Vagina (tissue), 2 donors: Measurements from ENCODE around the gene TP53I13. TPM values are rescaled to one million over a fixed set of nuclear protein-coding genes. Genes with fewer than 3 reads are reported as not detected.

Experiments used
- DNase-seq, 2 donors: peaks; one replicate each; pipeline ENCODE4 v3.0.0-alpha.2; 2017; ENCODE audit errors: extremely low spot score in 2 of 2
- H3K27ac ChIP-seq: fragments of 200-600 bp; sonication (generic); one replicate; pipeline ENCODE4 v1.5.1; 2019
- H3K27me3 ChIP-seq: fragments of 200-600 bp; sonication (generic); one replicate; pipeline ENCODE4 v1.5.1; 2019
- H3K36me3 ChIP-seq, 2 donors: fragments of 200-600 bp; sonication (generic); one replicate each; pipeline ENCODE4 v1.5.1; 2017 to 2019
- H3K4me1 ChIP-seq: fragments of 200-600 bp; sonication (generic); one replicate; pipeline ENCODE4 v1.5.1; 2019
- H3K4me3 ChIP-seq, 2 donors: fragments of 200-600 bp; sonication (generic); 1 replicate in 1 of 2; 2 replicates in 1 of 2; pipeline ENCODE4 v1.5.1; 2016 to 2019
- H3K9me3 ChIP-seq: fragments of 200-600 bp; sonication (generic); one replicate; pipeline ENCODE4 v1.5.1; 2019
- POLR2A ChIP-seq, 2 donors: fragments of 450-650 bp; IDR thresholded peaks; one replicate each; pipeline ENCODE4 v1.6.1; 2017; ENCODE audit warnings: antibody characterized with exemption in 2 of 2, mild to moderate bottlenecking in 2 of 2, moderate library complexity in 2 of 2
- POLR2AphosphoS5 ChIP-seq, 2 donors: sonication (generic); formaldehyde crosslinking; IDR thresholded peaks; one replicate each; pipeline ENCODE4 v1.9.0; 2017; ENCODE audit warnings: antibody characterized with exemption in 2 of 2, mild to moderate bottlenecking in 2 of 2, low read depth in 1 of 2; ENCODE audit not compliant: insufficient read depth in 1 of 2
- intact Hi-C: fragments of 100-400 bp; cut with DNase I; formaldehyde crosslinking; loops from one replicate; pipeline ENCODE4 v1.15.1; 2023
- total RNA-seq: library from RNA; depleted of rRNA; stranded (reverse); fragments of >200 nt; gene quantifications from one replicate; pipeline ENCODE4 v1.2.3, GENCODE V29; 2016
- TF ChIP-seq, protein P1 (sequence below), 3 experiments: fragments of 450-650 bp in 2 of 3; fragments of 200-600 bp in 1 of 3; sonication (generic) in 1 of 3; IDR thresholded peaks; one replicate each; pipeline ENCODE4 v1.5.1; 2017 to 2019; ENCODE audit warnings: antibody characterized with exemption in 3 of 3, mild to moderate bottlenecking in 2 of 3, moderate library complexity in 2 of 3

Gene TP53I13
- total RNA-seq, 1 donor from 2014 or later = 61.1 TPM

DNA sequence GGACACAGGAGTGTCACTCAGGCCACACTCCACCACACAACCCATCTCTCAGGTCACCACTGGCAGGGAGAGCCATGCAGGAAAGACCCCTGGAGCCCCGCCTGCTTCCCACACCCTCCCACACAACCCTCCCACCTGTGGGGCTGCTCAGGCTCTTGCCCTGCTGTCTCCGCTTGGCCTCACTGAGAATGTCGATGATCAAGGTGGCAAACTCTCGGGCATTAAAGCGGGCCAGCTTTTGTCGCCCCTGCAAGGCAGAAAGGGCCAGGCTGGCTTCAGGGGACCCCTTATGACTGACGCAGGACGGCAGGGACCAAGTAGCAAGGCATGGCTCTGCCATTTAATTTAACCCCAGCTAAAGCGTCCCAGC lies 8.5 kb downstream of the TP53I13 start:
- H3K27ac ChIP-seq = peak overlapping the region; percentile 41
- peaks cover 0 to 36% of the 10 kb centered on the region in 2 donors for H3K36me3 ChIP-seq
- intact Hi-C loops = loop anchor here (5.0 kb wide), 1 partner anchor 210 kb away; no protein-coding TSS in a partner anchor
- no peak for DNase-seq
- H3K4me3 ChIP-seq = no peak overlapping the region
- TF ChIP-seq, protein P1, sequence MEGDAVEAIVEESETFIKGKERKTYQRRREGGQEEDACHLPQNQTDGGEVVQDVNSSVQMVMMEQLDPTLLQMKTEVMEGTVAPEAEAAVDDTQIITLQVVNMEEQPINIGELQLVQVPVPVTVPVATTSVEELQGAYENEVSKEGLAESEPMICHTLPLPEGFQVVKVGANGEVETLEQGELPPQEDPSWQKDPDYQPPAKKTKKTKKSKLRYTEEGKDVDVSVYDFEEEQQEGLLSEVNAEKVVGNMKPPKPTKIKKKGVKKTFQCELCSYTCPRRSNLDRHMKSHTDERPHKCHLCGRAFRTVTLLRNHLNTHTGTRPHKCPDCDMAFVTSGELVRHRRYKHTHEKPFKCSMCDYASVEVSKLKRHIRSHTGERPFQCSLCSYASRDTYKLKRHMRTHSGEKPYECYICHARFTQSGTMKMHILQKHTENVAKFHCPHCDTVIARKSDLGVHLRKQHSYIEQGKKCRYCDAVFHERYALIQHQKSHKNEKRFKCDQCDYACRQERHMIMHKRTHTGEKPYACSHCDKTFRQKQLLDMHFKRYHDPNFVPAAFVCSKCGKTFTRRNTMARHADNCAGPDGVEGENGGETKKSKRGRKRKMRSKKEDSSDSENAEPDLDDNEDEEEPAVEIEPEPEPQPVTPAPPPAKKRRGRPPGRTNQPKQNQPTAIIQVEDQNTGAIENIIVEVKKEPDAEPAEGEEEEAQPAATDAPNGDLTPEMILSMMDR (IDR thresholded peaks at IDR 0.05) = no peak
- H3K9me3 ChIP-seq = no peaks in the 10 kb centered on the region
- H3K4me1 ChIP-seq = peaks cover 47% of the 10 kb centered on the region
- no peaks in the 10 kb centered on the region for H3K27me3 ChIP-seq

DNA sequence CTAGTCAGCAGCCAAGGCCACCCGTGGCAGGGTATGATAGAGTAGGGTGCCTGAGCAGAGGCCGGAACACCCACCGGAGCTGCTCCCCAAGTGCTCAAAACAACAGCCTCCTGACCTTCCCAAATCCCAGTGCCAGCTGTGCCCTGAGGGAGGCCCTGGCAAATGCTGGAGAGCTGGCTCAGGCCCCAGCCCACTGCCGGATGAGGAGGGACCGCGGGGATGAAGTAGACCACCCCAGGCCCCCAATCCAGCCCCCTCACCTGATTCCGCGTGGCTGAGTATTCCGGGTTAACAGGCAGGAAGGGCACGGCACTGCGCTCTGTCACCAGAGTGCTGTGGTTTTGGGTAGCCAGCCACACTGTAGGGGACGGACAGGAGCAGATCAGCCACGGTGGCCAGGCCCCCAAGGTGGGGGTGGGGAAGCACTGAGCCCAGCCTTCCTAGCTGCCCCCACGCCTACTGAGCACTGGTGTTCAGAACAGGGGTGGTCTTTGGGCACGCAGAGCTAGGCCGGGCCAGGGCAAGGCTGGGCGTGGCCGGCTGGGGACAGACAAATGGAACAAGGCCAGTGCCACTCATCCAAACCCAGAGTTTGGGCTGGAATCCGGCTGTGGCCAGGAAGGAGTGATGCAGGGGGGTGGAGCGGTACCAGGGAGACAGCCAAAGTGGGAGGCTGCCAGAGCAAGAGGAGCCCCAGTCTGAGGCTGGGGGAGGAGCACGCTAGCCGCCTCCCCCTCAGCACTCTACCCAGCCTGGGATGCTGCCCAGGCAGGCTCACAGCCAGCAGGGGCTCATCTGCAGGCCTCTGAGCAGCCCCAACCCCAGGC lies 9.1 kb downstream of the TP53I13 start:
- Histone ChIP-seq H3K9me3 (no peaks in the 10 kb centered on the region), H3K27ac (peak overlapping the region; percentile 41), H3K4me1 (peaks cover 47% of the 10 kb centered on the region), H3K4me3 (no peak overlapping the region), H3K27me3 (no peaks in the 10 kb centered on the region), H3K36me3 (peaks cover 0 to 42% of the 10 kb centered on the region in 2 donors)
- TF ChIP-seq POLR2A (IDR thresholded peaks at IDR 0.05) (no peak), POLR2AphosphoS5 (IDR thresholded peaks at IDR 0.05; ENCODE audit: insufficient read depth in 1 of 2, low read depth in 1 of 2) (no peak)
- TF ChIP-seq, protein P1 (IDR thresholded peaks at IDR 0.05) = no peak
- no peak for DNase-seq
- intact Hi-C loops = loop anchor here (5.0 kb wide), 1 partner anchor 210 kb away; no protein-coding TSS in a partner anchor

DNA sequence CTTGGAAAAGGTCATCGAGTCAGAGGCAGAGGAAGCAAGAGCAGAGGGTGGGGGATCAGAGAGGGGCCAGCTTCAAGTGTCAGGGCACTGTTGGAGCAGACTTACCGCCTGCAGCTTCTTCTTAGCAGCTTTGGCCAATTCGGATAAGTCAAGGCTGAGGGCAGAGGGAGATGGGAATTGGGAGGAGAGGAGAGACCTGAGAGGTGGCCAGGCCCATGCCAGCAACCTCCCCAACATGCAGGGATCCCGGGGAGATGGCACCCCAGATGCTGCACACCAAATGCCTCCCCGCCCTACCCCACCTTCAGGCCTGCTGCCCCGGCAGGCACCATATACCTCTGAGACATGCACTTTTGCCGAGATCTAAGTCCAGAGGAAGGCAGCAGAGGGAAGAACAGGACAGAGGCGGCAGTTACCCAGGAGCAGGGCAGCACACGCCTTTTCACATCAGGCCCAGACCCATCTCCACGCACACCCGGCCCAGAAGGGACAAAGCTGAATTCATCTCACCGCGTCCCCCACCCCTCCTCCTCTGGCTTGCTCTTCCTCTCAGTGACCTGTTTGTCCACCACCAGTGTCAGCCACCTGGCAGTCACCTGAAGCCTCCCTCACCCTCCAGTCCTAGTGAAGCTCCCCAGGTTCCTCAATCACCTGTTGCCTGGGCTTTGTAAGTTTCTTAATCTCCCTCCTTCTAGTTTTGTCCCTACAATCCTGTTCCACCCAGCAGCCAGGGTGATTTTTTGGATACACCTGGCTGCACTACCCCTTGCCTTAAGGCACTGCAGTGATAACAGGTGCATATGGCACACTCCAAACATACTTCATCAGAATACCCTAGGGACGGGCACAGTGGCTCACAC lies 10.4 kb downstream of the TP53I13 start:
- intact Hi-C loops = loop anchor here (5.0 kb wide), 1 partner anchor 208 kb away; no protein-coding TSS in a partner anchor
- H3K27ac ChIP-seq = no peak overlapping the region
- TF ChIP-seq POLR2AphosphoS5 (IDR thresholded peaks at IDR 0.05; ENCODE audit: insufficient read depth in 1 of 2, low read depth in 1 of 2) (no peak), POLR2A (IDR thresholded peaks at IDR 0.05) (no peak)
- TF ChIP-seq, protein P1 (IDR thresholded peaks at IDR 0.05) = no peak
- no peak for DNase-seq
- peaks cover 0 to 40% of the 10 kb centered on the region in 2 donors for H3K36me3 ChIP-seq
- no peaks in the 10 kb centered on the region for H3K27me3 ChIP-seq
- H3K4me3 ChIP-seq = no peak overlapping the region
- H3K9me3 ChIP-seq = no peaks in the 10 kb centered on the region
- peaks cover 52% of the 10 kb centered on the region for H3K4me1 ChIP-seq

DNA sequence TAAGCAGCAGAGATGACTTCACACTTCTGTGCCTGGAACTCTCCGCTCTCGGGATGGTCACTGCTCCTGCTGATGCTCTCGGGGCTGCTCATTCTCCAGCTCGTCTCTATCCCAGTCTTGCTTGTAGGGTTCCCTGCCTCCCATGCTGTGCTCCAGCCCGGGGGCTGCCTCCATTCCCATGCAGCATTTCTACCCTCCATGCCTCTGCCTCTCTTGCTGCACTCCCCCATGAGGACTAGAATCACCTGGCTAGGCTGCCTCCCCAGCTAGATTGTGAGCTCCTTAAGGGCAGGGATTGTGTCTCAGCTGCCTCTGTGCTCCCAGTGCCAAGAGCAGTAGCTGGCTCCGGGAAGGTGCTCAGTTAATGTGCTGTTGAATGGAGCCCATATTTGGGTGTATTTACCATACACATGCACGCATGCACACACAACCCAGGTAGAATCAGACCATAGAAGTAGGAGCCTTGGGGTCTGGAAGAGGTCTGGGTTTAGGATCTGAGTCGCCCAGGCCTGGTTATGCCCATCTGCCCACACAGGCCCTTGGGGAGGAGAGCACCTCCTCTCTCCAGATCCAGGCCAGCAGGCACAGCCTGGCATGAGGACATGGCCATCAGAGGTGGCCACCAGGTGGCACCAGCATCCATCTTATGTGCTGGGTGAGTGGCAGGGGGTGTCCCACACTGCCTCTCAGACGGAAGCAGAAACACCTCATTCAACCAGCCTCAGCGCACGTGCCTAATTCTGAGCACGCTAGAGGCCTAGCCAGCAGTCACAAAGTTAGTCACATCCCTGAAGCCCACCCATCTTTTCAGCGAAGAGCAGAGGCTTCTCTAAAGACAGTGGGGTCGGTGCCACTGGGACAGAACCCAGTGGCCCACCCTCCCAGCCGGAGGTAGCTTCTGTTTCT lies 11.6 kb downstream of the TP53I13 start:
- TF ChIP-seq POLR2A (IDR thresholded peaks at IDR 0.05) (no peak), POLR2AphosphoS5 (IDR thresholded peaks at IDR 0.05; ENCODE audit: insufficient read depth in 1 of 2, low read depth in 1 of 2) (peak; percentile 18 to 29)
- TF ChIP-seq, protein P1 (IDR thresholded peaks at IDR 0.05) = peak; percentile 78 to 92 (median 89)
- no peak for DNase-seq
- no peaks in the 10 kb centered on the region for H3K9me3 ChIP-seq
- peak overlapping the region; percentile 28 for H3K27ac ChIP-seq
- no peak overlapping the region for H3K4me3 ChIP-seq
- no peaks in the 10 kb centered on the region for H3K27me3 ChIP-seq
- intact Hi-C loops = loop anchor here (5.0 to 10.0 kb wide), 3 partner anchors 37 to 355 kb away; partner anchors contain the start of gene SSH2
- peaks cover 0 to 27% of the 10 kb centered on the region in 2 donors for H3K36me3 ChIP-seq
- H3K4me1 ChIP-seq = peaks cover 61% of the 10 kb centered on the region
